Activated effector memory CD4-positive, alpha-beta T cell treated with Interleukin-2 at 50 U/mL for 16 hours (primary cell): ENCODE results near the gene MCF2L2.
"Not testable (repeated sequence)": the region's sequence is repeated elsewhere in the genome, so short reads cannot be mapped to it uniquely, and the experiment has no call there.

Experiments used
- DNase-seq: peaks from one replicate; pipeline ENCODE4 v3.0.0-alpha.2; 2020

Gene MCF2L2

GRCh38 chr3:183394150-183394549, 34.3 kb downstream of the MCF2L2 start:
- DNase-seq: no peak

DNA sequence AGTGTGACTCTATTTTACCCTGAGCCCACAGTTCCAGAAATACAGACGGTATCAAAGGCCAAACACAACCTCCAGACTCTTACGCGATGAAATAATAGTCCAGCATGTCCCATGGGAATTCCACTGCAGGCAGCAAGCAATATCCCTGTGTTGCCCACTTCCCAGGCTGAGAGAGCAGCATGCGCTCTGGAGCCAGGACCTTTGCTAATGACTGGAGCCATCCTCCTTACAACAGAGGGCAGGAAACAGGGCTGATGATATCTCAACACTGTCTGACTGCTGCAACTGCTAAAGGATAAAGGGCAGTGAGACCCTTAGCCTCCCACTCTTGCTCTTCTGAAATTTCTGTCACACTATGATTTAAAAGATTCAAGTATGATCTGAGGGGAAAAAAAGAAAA, 34.8 kb downstream of the MCF2L2 start:
- no peak for DNase-seq

DNA sequence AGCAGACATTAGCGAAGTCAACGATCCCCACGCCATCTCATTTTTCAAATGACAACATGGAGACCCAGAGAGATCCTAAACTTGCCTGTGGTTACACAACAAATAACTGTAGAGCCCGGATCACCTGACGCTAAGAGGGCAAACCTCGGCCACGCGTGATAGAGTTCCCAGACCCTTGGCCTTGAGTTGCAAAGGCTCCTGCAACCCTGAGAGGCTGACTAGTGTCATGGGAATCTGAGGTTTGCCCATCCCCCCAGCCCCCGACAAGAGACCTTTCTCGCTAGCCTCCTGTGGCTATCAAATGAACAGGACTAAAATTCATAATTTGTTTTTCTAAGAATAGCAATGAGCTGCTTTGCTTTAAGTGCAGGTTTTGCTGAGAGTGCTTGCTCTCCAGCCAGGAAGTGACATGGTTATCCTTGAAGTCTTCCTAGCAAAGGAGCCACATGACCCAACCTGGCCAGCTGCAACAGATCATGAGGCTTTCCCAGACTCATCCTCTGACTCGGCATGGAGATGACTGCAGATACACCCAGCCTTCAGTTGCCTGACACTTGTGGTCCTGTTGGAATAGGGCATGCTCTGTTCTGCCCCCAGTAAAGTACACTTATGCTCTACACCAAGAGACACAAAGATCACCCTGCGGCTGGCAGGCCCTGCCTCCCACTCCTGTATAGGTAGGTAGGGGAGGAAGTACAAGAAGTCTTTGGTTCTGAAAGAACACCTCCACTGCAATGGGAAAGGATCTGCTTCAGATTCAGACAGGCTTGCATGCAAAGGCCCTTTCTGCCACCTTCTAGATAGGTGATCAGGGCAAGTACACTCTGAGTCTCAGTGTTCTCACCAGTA, 36.0 kb downstream of the MCF2L2 start:
- no peak for DNase-seq

DNA sequence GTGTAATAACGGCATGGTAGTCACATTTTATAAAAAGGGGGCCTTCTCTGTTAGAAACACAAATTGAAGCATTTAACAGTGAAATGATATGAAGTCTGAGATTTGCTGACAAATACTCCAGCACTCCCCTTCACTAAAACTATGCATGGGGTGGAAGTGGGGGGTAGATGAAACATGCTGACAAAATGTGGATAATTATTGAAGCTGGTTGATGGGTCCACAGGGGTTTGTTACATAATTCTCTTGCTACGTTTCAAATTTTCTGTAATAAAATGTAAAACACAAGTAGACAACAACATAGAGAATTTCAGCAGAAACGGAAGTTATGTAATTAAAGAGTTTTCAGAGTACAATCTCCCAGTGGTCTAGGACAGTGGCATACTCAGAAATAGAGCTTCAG, 37.0 kb downstream of the MCF2L2 start:
- no peak for DNase-seq

DNA sequence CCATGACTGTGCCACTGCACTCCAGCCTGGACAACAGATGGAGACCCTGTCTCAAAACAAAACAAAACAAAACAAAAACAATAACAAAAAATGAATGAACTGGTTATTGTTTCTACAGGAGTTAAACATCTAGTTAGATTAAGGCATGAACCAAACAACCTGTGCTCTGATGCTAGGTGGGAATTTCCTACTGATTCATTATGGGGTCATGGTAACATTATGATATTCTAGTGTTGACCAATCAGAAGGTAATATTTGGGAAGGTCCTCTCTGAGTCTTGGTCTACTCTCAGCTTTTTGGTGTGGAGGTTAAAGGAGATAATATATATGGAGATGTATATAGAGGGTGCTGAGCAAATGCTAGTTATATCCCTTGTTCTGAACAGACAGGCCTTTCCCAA, 37.6 kb downstream of the MCF2L2 start:
- DNase-seq: no peak

DNA sequence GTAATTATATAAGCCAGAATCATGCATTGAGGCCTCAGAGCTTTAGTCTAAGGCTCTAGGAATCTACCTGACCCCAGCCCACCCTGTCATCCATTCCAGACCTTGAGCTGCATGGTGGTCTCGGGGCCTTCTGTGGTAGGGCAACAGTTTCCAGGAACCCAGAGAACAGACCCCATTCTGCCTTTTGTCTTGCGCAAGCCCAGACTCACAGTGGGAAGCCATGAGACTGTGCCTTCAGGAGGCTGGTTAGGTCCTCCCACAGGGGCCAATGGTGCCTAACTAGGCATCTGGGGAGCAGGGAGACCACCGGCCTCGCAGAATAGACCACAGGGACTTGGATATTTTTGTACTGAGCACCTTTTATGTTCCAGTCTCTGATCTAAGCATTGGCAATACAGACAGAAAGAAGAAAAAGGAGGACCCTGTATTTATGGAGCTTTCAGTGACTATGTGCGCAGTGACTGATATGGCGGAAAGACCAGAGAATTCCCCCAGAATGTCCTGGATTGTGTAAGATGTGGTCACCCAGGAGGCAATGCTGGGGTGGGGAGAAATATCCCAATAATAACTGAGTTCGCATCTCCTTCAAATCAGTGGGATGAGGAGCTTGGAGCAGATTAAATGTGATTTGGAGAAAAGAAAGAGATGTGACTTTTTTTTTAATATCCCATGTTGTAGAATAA, 40.1 kb downstream of the MCF2L2 start:
- DNase-seq: no peak

DNA sequence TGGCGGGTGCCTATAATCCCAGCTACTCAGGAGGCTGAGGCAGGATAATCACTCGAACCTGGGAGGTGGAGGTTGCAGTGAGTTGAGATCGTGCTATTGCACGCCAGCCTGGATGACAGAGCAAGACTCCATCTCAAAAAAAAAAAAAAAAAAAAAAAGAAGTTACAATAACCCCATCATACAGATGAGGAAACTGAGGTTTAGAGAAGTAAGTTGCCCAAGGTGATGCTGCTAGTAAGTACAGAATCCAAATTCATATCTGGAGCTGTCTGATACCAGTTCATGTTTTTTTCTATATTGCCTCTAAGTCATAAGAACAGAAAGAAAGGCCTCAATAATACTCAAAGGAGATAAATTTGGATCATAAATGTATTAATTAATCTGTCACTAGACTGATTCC, 40.6 kb downstream of the MCF2L2 start:
- DNase-seq: no peak

DNA sequence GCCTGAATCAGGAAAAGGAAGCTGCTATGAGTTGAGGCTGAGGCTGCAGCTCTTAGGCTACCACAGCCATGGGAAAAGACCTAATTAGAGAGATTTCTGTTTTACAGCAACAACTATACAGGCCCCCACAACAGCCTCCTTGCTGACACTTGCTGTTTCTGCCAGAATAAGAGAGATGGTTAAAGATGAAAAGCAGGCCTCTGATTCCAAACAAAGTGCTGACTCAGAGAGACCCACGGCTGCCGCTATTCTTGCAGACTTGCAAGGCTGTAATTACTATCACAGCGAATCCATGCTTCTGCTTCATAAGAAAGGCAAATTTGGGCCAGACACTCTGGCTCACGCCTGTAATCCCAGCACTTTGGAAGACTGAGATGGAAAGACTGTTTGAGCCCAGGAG, 41.8 kb downstream of the MCF2L2 start:
- DNase-seq: no peak

DNA sequence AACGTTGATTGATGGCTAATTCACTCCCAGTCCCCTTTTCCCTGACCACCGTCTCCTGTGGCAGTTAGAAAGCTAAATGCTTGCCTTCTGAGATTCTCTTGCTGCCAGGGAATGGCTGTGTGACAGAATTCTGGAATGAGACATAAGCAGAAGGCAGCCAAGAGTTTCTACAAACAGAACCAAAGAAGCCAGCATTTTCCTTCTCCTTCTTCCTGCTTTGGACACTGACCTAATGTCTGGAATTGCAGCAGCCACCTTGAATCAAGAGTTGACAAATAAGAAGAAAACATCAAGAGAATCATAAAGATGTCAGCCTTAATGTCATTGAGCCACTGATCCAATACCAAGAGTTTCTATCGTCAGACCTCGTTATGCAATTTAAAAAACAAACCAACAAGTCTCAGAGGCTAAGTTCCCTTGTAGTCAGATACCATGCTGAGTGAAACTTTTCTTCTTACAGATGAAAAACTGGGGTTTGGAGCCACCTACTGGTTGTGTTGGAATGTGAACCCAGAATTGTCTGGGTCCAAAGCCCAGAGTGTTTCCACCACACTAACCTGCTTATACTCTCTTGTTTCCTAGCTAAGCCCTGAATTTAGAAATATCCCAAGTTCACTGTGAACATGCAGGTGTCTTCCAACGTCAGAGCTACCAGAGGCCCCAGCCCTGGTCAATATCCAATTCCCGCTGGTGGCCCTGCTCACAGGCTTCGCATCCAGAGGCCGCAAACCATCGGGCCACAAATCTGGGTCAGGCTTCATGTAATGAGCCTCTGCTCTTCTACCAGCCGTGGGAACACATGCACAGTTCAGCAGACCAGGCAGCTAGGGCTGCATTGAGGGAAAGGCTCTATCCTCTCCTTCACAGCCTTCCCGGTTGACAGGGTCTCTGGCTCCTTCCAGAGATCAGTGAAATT, 42.5 kb downstream of the MCF2L2 start:
- DNase-seq: no peak

DNA sequence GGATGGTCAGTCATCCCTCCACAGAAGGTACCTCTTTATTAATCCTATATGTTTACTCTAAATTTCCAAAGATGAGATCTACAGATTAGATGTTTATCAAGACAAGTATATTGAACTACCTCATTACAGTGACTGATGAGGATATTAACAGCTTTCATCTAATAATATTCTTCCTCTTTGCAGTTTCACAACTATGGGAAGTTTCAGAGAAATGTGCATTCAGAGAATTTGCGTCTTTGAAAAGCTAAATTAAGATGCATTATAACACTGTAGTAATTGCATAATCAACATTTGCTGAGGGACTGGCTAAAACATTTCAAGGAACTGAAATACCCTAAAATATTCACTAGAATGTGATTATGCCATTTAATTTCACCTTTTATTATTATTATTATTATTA, 46.7 kb downstream of the MCF2L2 start:
- no peak for DNase-seq

DNA sequence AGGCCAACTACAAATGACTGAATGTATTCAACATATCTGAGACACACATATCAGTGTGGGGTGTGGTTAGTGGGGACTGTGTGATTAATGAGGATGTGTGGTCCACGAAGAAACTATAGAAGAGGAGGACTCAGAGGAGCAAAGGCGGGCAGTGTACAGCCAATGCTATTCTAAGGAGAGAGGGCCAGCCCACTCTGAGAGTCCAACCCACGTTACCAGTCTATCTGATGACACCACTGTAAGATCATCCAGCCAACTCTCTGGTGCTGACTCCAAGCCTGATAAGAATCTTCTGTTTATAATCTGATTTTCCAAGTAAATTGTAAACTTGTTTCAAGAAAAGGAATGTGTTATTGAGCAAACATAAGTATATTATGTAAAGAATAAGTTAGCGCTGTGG, 47.2 kb downstream of the MCF2L2 start:
- no peak for DNase-seq

DNA sequence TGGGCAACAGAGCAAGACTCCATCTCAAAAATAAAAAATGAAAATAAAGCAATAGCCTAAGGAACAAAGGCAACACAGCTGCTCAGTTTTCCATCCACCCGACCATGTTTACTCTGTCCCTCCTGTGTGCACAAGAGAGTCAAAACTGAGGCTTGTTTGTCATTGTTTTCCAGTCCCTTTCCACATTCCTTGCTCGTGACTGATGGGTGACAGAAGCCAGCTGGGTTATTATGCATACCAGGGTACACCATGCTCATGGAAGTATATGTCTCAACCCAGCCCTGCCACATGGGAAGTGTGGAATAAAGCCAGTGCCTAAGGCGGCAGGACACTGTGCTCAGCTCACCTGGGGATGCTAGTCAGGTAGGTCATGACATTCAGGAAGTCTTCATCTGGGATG, 49.5 kb downstream of the MCF2L2 start:
- DNase-seq: no peak

DNA sequence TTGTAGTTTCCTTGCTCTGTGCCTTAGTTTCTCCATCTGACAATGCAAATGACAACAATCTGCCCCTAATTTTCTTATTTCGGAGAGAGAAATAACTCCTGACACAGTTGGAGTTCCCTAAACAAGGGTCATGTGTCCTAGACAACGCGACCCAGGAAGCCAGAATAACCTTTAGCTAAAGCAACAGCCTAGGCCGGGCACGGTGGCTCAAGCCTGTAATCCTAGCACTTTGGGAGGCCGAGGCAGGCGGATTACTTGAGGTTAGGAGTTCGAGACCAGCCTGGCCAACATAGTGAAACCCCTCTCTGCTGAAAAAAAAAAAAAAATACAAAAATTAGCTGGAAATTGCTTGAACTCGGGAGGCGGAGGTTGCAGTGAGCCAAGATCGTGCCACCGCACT, 49.9 kb downstream of the MCF2L2 start:
- no peak for DNase-seq

- DNase-seq: no peak
Observed at GRCh38 chr3:183378008-183378407, 50.4 kb downstream of the MCF2L2 start.

GRCh38 chr3:183377307-183377959, 51.0 kb downstream of the MCF2L2 start:
- no peak for DNase-seq

- no peak for DNase-seq
Observed at GRCh38 chr3:183375787-183376186, 52.6 kb downstream of the MCF2L2 start.

GRCh38 chr3:183375337-183375736, 53.1 kb downstream of the MCF2L2 start:
- DNase-seq: no peak

GRCh38 chr3:183372911-183373310, 55.5 kb downstream of the MCF2L2 start:
- DNase-seq: no peak

DNA sequence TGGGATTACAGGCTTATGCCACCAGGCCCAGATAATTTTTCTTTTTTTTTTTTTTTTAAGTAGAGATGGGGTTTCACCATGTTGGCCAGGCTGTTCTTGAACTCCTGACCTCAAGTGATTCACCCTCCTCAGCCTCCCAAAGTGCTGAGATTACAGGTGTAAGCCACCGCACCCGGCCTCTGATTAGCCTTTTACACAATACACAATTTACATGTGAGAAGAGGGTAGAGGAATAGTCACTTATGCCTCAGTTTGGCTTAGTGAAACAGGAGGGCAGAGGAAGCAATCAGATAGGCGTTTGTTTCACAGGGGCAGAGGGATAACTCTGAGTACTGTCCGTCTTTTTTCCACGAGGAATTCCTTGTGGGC, 56.8 kb downstream of the MCF2L2 start:
- not testable (repeated sequence) for DNase-seq

DNA sequence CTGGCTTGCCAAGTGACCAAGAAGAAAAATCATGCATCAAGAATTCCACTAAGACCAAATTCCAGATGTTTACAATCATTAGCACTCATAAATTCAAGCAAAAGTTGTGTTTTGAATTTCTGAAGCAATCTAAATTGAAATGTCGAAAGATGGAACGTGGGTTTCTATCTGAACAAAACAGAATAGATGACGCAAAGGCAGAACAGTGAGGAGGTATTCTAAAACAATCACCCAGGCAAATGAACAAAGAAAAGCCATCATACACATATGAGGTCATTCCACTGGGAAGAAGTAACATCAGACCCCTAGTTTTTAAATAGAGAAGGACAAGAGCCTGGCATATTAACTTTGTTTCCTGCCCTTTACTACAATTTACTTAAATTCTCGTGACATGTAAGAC, 58.0 kb downstream of the MCF2L2 start:
- no peak for DNase-seq

DNA sequence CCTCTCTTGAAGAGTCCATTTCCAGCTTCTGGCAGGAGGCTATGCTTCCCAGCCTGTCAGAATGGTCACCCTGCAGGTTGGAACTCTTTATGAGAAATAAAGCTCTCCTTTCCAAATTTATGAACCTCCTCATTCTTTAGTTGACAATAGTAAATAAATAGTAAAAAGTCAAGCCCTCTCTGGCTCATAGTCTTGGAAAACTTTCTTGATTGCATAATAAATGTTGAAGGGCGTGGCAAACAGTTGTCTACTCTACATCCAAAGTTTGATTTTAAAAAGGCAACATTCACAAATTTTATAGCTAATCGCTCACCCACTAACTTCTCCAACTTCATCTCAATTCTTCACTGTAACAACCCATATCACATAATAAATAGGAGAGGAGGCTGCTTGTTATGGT, 58.8 kb downstream of the MCF2L2 start:
- no peak for DNase-seq

DNA sequence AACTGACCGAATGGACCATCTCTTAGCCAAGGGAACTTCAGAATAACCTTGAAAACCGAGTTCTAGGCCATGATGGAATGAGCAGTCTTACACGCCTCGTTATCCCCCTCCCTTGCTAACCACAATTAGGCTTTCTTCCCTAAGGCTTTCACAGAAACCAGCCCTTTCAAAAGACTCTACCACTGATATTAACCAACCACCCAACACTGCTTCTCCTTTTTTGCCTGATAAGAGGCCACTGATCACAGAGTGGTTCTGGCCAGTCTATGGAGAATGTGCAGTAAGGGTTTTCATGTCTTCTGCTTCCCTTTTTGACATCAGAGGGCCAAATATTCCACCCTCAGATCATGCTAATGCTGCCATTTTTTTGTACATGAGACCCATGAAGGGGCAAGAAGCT, 59.3 kb downstream of the MCF2L2 start:
- no peak for DNase-seq
